BE2C (cell line): ENCODE measurements around the gene C16orf74.

Experiments used
- DNase-seq: peaks from one replicate; pipeline ENCODE4 v3.0.0-alpha.2; 2020
- H3K27me3 ChIP-seq: fragments of 250-450 bp; sonication (Bioruptor Pico); 2 replicates; pipeline ENCODE4 v1.5.1; 2020; ENCODE audit warnings: mild to moderate bottlenecking
- H3K36me3 ChIP-seq: fragments of 250-450 bp; sonication (Bioruptor Pico); 2 replicates; pipeline ENCODE4 v1.5.1; 2020; ENCODE audit warnings: mild to moderate bottlenecking
- H3K4me1 ChIP-seq: fragments of 250-450 bp; sonication (Bioruptor Pico); 2 replicates; pipeline ENCODE4 v1.5.1; 2020
- H3K4me3 ChIP-seq: 2 replicates; pipeline ENCODE4 v1.5.1; 2011; ENCODE audit warnings: low read depth, low read length
- H3K9me3 ChIP-seq: fragments of 250-450 bp; sonication (Bioruptor Pico); 2 replicates; pipeline ENCODE4 v1.5.1; 2020
- CTCF ChIP-seq: IDR thresholded peaks from 2 replicates; pipeline ENCODE4 v1.5.1; 2012; ENCODE audit warnings: mild to moderate bottlenecking, low read depth, low read length

C16orf74 gene

DNA sequence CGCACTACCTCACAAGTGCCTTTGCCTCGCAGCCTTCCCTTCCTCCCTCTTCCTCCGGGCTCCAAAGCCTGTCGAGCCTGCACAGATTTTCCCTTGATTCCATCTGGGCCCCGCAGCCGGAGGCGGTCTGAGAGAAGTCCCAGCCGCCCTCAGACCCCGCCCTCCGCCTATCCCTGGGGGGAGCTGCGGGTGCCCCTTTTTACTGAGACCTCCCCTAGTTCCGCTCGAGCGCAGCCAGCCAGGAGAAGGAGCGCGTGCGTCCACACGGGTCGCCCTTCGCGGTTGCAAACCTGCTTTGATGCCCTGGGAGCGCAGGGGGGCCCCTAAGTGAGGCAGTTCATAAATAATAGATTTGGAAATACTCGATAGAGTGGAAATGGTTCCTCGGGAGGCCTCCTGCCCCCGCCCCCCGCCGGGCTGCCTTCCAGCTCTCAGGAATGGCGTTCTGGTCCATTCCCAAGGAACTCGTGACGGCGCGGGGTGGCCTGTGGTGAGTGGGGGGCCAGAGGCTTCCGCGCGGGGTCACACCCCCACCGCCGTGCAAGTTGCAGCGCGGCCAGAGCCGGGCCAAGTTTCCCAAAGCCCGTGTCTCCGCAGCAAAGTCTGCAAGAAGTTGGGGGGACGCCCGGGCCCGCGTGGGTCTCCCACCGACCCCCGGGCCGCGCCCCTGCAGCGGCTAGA, 610 bp downstream of the C16orf74 start:
- peak; percentile 43 for DNase-seq
- Histone ChIP-seq H3K36me3 (no peaks in the 10 kb centered on the region), H3K9me3 (no peaks in the 10 kb centered on the region), H3K4me3 (peak overlapping the region; percentile 52), H3K4me1 (peaks cover 18% of the 10 kb centered on the region), H3K27me3 (peaks cover 18% of the 10 kb centered on the region)
- no peak for TF ChIP-seq CTCF

DNA sequence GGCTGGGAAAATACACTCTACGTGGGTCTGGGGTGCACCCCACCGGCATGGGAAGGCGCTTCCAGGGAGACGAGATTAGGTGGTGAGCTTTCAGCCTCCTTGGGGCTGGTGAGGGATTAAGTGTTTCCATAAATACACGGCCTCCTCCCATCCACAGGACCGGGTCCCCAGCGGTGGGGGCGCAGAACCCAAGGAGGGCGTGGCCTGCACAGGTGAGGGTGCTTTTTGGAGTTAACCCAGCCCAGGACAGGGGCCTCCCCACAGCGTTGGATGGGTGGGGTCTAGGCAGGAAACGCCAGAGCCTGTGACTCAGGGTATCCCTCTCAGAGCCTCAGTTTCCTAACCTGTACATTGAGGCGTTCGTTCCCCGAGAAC, 1.1 kb downstream of the C16orf74 start:
- H3K4me3 ChIP-seq, result peak overlapping the region; percentile 52
- H3K36me3 ChIP-seq, result no peaks in the 10 kb centered on the region
- no peak for DNase-seq

DNA sequence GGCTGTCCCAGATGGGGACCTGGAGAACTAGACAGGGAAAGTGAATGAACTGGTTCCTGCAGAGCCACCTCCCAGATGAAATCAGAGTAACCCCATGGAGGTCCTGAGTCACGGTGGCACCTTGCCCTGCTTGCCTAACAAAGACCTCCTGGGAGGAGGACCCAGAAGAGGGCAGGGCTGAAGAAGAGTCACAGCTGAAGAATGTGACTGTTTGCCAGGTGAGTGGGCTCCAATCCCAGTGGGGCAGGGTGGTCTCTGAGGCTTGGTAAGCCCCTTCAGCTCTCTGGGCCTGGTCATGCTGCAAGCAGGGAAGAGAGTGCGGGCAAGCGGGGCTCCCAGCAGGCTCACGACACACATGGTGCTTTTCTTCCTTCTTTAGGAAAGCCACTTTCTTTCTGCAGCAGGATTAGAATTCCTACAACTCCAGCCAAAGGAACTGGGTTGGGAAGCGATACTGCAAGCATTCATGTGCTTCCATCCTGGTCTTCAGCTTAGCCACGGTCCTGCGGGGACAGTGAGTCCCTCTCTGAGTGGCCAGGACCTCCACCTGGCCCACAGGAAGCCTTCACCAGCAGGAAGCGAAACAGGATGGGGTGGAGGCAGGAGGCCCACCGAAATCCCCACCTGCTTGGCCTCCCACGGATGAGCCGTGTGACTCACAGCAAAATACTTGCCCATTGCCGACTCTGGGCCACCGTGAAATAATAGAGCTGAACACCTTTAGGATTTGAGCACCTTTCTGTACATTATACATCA, 4.3 kb downstream of the C16orf74 start:
- H3K9me3 ChIP-seq, result no peaks in the 10 kb centered on the region
- no peak overlapping the region for H3K4me3 ChIP-seq
- TF ChIP-seq CTCF, result no peak
- peaks cover 16% of the 10 kb centered on the region for H3K27me3 ChIP-seq
- DNase-seq, result no peak
- H3K4me1 ChIP-seq, result peaks cover 5% of the 10 kb centered on the region
- no peaks in the 10 kb centered on the region for H3K36me3 ChIP-seq

More for the DNA sequence above, 1.1 kb downstream of the C16orf74 start:
- TF ChIP-seq CTCF, result no peak
- H3K27me3 ChIP-seq, result peaks cover 18% of the 10 kb centered on the region
- H3K4me1 ChIP-seq, result peaks cover 18% of the 10 kb centered on the region
- no peaks in the 10 kb centered on the region for H3K9me3 ChIP-seq

DNA sequence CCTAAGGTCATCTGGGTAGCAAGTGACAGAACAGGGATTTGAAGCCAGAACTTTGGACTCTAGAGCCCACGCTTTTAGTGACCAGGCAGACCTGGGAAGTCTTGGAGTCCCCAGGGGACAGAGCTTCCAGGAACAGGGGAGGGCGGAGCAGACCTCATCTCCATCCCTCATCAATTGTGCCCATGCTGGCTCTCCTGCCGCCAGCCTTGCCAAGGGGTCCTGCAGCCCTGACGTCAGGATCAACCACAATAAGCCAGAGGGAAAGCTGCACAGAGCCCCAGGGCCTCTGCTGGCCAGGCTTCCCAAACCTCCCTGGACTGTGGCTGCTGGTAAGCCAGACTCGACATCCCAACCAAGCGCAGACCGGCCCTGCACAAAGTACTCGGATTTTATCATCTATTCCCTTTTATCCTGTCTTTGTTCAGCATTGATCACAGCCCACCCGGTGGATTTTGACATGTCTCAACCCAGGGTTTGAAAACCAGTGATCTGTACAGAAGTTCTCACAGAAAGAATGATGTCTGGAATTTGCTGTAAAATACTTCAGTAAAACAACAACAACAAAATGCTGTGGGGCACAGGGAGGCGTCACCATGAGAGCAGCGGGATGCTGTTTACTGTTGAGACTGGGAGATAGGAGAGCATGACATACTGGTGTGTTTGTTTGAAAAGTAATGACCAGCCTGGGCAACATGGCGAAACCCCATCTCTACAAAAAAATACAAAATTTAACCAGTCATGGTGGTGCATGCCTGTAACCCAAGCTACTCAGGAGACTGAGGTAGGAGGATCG, 11.8 kb downstream of the C16orf74 start:
- Histone ChIP-seq H3K27me3 (no peaks in the 10 kb centered on the region), H3K9me3 (no peaks in the 10 kb centered on the region), H3K4me3 (no peak overlapping the region), H3K4me1 (peaks cover 2% of the 10 kb centered on the region; the same call in 1 of the 2 replicates), H3K36me3 (no peaks in the 10 kb centered on the region)
- peak; percentile 82 for DNase-seq
- no peak for TF ChIP-seq CTCF

- no peak for DNase-seq
- H3K9me3 ChIP-seq, result no peaks in the 10 kb centered on the region
- H3K36me3 ChIP-seq, result no peaks in the 10 kb centered on the region
- no peaks in the 10 kb centered on the region for H3K27me3 ChIP-seq
- H3K4me3 ChIP-seq, result no peak overlapping the region
- no peak for TF ChIP-seq CTCF
- H3K4me1 ChIP-seq, result peaks cover 2% of the 10 kb centered on the region; the same call in 1 of the 2 replicates
Observed at GRCh38 chr16:85736921-85737320, 14.0 kb downstream of the C16orf74 start.
